ENCODE results near the gene NDE1. TPM values are rescaled to one million over a fixed set of nuclear protein-coding genes. Genes with fewer than 3 reads are reported as not detected.

Gene NDE1
- total and polyA plus RNA-seq, 9 of the 15 experiments (the other 6 are each of a cell fraction or from before 2014, with no cell fraction given) = 3.1 to 59.9 (median 30.0) TPM

- peaks cover 37% of the 10 kb centered on the region; the same call in 2 of the 3 replicates for H3K36me3 ChIP-seq (ENCODE audit: control insufficient read depth, insufficient read depth, low read length)
- ATAC-seq = no peak
- CTCF ChIA-PET (ENCODE audit: low intra/inter-chr PET ratio) = interaction anchor here (0.6 to 1.1 kb wide), 2 partner anchors 62 to 167 kb away, joined by 3 to 4 read pairs; partner anchors contain the start of gene MARF1
Measured at GRCh38 chr16:15705064-15705565, 55.1 kb downstream of the NDE1 start.

More at GRCh38 chr16:15705064-15705565, 55.1 kb downstream of the NDE1 start:
- Histone ChIP-seq H3K4me1 (replicated peaks in 1 of 2; ENCODE audit: control insufficient read depth in 2 of 2, insufficient read depth in 2 of 2, low read length in 2 of 2) (peaks cover 0 to 5% of the 10 kb centered on the region in 2 experiments; a peak in 2 of 5 replicates), H3K9ac (ENCODE audit: insufficient read depth in 1 of 2, low read depth in 2 of 2, low read length in 2 of 2) (no peak overlapping the region), H3K79me2 (ENCODE audit: control insufficient read depth, insufficient read depth, low read length) (no peaks in the 10 kb centered on the region), H4K20me1 (replicated peaks; ENCODE audit: control insufficient read depth, insufficient read depth, low read length) (no peaks in the 10 kb centered on the region), H3K27me3 (ENCODE audit: control insufficient read depth in 2 of 2, insufficient read depth in 2 of 2, low read length in 2 of 2) (no peaks in the 10 kb centered on the region), H3K27ac (ENCODE audit: extremely low read depth, low read depth, low read length) (no peak overlapping the region), H3K9me1 (ENCODE audit: control insufficient read depth, insufficient read depth, low read length) (no peaks in the 10 kb centered on the region), H3K9me3 (replicated peaks; ENCODE audit: control insufficient read depth, insufficient read depth, low read depth, low read length) (no peaks in the 10 kb centered on the region), H3K4me3 (no peak overlapping the region), H2AFZ (ENCODE audit: low read depth, low read length) (no peak overlapping the region), H3K4me2 (ENCODE audit: insufficient read depth, low read length) (no peak overlapping the region)
- intact Hi-C loops (cut with micrococcal nuclease) = loop anchor here (2.0 kb wide), 1 partner anchor 278 kb away; no protein-coding TSS in a partner anchor
- FAIRE-seq (peak; percentile 63), DNase-seq (ENCODE audit: extremely low read depth in 1 of 4, low spot score in 3 of 4) (no peak)
- TF ChIP-seq MED1 (CRISPR knock-in tag; IDR thresholded peaks at IDR 0.05; ENCODE audit: borderline replicate concordance) (no peak), KDM5B (IDR thresholded peaks at IDR 0.05; ENCODE audit: insufficient replicate concordance, low read depth, low read length) (no peak), MGA (IDR thresholded peaks at IDR 0.05) (no peak), RUNX1 (IDR thresholded peaks at IDR 0.05; ENCODE audit: low read depth) (no peak), RFX5 (IDR thresholded peaks at IDR 0.05; ENCODE audit: low read depth, low read length) (no peak), RBFOX2 (IDR thresholded peaks at IDR 0.05; ENCODE audit: low read depth, low read length) (no peak)
- WGBS (ENCODE audit: insufficient coverage, low coverage, missing lambda C conversion rate) = 82% methylated on average over 8 of the region's 8 CpGs
- in situ Hi-C loops (cut with MboI) = loop anchor here (10.0 kb wide), 1 partner anchor 280 kb away; no protein-coding TSS in a partner anchor
- BruUV-seq (replicated peaks) = no TSS peak
- POLR2A ChIA-PET = interaction anchor here (2.0 kb wide), 1 partner anchor 17 kb away, joined by 5 read pairs; no protein-coding TSS in a partner anchor
